ENCODE results near the gene P3H3.

The P3H3 gene

GRCh38 chr12:6827437-6827911, 733 bp upstream of the P3H3 start (continued):
- TF ChIP-seq, protein P1, sequence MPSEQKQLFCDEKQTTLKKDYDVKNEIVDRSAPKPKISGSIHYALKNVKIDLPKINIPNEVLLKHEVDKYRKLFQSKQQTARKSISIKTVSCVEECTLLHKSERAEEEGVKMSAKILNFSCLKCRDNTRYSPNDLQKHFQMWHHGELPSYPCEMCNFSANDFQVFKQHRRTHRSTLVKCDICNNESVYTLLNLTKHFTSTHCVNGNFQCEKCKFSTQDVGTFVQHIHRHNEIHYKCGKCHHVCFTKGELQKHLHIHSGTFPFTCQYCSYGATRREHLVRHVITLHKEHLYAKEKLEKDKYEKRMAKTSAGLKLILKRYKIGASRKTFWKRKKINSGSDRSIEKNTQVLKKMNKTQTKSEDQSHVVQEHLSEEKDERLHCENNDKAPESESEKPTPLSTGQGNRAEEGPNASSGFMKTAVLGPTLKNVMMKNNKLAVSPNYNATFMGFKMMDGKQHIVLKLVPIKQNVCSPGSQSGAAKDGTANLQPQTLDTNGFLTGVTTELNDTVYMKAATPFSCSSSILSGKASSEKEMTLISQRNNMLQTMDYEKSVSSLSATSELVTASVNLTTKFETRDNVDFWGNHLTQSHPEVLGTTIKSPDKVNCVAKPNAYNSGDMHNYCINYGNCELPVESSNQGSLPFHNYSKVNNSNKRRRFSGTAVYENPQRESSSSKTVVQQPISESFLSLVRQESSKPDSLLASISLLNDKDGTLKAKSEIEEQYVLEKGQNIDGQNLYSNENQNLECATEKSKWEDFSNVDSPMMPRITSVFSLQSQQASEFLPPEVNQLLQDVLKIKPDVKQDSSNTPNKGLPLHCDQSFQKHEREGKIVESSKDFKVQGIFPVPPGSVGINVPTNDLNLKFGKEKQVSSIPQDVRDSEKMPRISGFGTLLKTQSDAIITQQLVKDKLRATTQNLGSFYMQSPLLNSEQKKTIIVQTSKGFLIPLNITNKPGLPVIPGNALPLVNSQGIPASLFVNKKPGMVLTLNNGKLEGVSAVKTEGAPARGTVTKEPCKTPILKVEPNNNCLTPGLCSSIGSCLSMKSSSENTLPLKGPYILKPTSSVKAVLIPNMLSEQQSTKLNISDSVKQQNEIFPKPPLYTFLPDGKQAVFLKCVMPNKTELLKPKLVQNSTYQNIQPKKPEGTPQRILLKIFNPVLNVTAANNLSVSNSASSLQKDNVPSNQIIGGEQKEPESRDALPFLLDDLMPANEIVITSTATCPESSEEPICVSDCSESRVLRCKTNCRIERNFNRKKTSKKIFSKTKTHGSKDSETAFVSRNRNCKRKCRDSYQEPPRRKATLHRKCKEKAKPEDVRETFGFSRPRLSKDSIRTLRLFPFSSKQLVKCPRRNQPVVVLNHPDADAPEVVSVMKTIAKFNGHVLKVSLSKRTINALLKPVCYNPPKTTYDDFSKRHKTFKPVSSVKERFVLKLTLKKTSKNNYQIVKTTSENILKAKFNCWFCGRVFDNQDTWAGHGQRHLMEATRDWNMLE (tag by site-specific recombination; conservative IDR thresholded peaks at IDR 0.05; ENCODE audit: low read depth): no peak
- no peak for TF ChIP-seq KLF10 (tag by site-specific recombination; IDR thresholded peaks at IDR 0.05)
- no peak for TF ChIP-seq WT1 (tag by site-specific recombination; IDR thresholded peaks at IDR 0.05)
- TF ChIP-seq, protein P2, sequence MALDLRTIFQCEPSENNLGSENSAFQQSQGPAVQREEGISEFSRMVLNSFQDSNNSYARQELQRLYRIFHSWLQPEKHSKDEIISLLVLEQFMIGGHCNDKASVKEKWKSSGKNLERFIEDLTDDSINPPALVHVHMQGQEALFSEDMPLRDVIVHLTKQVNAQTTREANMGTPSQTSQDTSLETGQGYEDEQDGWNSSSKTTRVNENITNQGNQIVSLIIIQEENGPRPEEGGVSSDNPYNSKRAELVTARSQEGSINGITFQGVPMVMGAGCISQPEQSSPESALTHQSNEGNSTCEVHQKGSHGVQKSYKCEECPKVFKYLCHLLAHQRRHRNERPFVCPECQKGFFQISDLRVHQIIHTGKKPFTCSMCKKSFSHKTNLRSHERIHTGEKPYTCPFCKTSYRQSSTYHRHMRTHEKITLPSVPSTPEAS (tag by site-specific recombination; IDR thresholded peaks at IDR 0.05): no peak
- no peak for TF ChIP-seq ZNF280C (tag by site-specific recombination; IDR thresholded peaks at IDR 0.05)
- TF ChIP-seq ZNF394 (tag by site-specific recombination; IDR thresholded peaks at IDR 0.05; ENCODE audit: borderline replicate concordance): no peak
- TF ChIP-seq ZNF174 (tag by site-specific recombination; IDR thresholded peaks at IDR 0.05): no peak
- TF ChIP-seq ZBTB44 (tag by site-specific recombination; IDR thresholded peaks at IDR 0.05): no peak
- TF ChIP-seq BCL11A (tag by site-specific recombination; IDR thresholded peaks at IDR 0.05; ENCODE audit: low read depth): no peak
- no peak for TF ChIP-seq GLIS1 (tag by site-specific recombination; IDR thresholded peaks at IDR 0.05)
- no peak for TF ChIP-seq KLF8 (tag by site-specific recombination; IDR thresholded peaks at IDR 0.05)
- TF ChIP-seq ZNF791 (tag by site-specific recombination; IDR thresholded peaks at IDR 0.05): no peak
- no peak for TF ChIP-seq ZNF48 (tag by site-specific recombination; IDR thresholded peaks at IDR 0.05)
- no peak for TF ChIP-seq RBAK (tag by site-specific recombination; IDR thresholded peaks at IDR 0.05)
- TF ChIP-seq ZNF473 (tag by site-specific recombination; IDR thresholded peaks at IDR 0.05): no peak
- no peak for TF ChIP-seq ZNF830 (tag by site-specific recombination; IDR thresholded peaks at IDR 0.05; ENCODE audit: low read depth)
